HG03196 (cell line): Measurements from ENCODE around the gene FAM131C.

Experiments used
- ATAC-seq: cut with Tn5 transposase; IDR thresholded peaks from one replicate; pipeline ENCODE4 v1.9.1; 2021; ENCODE audit not compliant: unreplicated experiment

FAM131C gene

DNA sequence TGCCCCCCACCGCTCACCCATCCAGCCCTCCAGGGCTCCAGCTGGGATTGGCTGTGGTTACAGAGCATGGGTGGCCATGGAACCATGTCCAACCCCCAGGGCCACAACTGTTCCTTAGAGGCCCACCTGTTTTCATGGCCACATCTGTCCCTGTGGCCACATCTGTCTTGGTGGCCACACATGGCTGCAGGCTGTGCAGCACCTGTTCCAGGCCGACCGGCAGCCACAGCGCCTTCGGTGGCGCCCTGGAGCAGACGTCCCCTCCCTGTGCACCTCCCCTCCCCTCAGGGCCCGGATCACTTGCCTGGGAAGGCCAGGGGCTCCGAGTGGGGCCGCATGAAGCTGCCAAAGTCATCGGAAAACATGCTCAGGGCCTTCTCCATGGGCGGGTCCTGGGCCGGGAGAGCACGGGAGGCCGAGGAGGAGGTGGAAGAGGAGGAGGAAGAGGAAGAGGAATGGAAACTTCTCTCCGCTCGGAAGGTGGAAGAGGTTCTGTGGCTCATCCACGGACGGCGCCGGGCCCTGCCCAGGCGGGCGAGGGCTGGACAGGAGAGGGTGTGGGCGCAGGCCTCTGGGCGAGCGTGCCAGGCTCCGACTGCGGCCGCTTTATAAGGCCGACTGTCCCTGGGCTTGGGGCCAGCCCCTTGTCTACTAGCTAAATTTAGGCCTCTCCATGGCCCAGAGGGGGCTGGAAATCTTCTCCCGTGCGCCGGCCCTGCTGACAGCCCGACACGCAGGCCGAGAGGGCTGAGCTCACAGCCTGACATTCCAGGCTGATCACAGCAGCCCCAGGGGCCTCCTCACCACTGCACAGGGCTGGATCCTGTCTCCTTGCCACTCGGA lies 55.8 kb downstream of the FAM131C start, which contains the start of gene HSPB7:
Gene HSPB7 (minus strand): TSS at position 583 of the 843 bp plus-strand sequence. CDS start 80 bp downstream, at position 503.
- no peak for ATAC-seq

DNA sequence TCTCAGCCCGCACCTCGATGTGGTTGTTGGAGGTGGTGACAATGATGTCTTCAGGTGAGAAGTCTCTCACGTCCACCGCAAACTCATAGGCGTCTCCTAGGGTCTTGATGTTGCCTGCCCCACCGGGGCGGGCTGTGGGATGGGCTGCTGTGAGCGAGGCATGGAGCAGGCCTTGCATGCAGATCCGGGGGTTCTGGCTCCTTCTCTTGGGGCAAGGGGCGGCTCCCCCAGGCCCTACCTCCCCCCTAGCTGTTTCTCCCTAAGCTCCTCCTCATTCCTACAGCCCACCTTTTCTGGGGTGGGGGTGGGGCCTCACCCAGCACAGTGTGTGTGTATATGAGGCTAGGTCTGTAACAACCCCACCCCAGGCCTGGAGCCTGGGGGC lies 56.4 kb downstream of the FAM131C start:
- no peak for ATAC-seq

GRCh38 chr1:16015960-16016901 lies 57.2 kb downstream of the FAM131C start:
- ATAC-seq = no peak

- no peak for ATAC-seq
These were observed 58.0 kb downstream of the FAM131C start for GRCh38 chr1:16015491-16015890.

GRCh38 chr1:16014509-16015482 lies 58.7 kb downstream of the FAM131C start:
- ATAC-seq = no peak

DNA sequence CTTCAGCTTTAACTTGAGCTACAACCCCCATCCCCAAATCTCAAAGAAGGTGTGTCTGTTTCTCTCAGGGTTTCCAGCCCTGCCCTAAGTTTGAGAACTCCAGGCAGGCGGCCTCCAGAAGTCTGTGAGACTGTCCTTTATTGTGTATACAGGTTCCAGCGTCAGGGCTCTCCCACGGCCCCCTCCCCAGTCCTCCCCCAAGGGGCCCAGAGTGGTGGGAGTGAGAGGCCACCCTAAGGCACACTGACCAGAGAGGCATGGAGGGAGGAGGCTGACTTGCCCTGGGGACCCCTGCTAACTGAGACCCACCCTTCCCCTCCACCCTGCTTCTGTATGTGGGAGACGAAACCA lies 59.6 kb downstream of the FAM131C start:
- no peak for ATAC-seq

DNA sequence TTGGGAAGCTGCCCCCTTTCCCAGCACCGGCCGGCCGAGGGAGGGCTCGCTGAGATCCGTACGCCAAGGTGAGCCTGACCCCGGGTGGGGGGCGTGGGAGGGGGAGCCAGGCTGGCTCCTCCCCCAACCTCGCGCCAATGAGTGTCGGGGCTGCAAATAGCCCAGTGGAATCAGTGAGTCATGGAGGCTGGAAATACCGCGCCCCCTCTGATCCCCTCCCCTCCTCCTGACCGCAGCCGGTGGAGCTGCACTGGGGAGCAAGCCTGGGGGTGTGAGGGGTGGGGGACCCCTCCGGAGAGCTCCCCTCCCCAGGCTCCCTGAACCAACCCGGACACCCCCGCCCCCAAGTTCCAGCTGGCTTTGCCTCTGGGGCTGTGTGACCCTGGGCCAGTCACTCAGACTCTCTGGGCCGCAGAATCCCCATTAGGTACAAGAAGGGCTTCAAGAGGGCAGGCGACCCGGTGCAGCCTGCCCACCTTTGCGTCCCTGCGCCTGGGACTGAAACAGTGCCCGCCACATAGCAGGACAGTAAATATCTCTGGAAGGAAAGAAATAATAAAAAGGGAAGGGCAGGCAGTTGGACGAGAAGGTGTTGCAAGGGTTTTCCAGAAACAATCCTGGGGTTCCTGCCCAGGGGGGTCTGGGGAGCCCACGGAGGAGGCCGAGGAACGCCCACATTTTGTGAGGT lies 60.1 kb downstream of the FAM131C start:
- ATAC-seq = no peak

DNA sequence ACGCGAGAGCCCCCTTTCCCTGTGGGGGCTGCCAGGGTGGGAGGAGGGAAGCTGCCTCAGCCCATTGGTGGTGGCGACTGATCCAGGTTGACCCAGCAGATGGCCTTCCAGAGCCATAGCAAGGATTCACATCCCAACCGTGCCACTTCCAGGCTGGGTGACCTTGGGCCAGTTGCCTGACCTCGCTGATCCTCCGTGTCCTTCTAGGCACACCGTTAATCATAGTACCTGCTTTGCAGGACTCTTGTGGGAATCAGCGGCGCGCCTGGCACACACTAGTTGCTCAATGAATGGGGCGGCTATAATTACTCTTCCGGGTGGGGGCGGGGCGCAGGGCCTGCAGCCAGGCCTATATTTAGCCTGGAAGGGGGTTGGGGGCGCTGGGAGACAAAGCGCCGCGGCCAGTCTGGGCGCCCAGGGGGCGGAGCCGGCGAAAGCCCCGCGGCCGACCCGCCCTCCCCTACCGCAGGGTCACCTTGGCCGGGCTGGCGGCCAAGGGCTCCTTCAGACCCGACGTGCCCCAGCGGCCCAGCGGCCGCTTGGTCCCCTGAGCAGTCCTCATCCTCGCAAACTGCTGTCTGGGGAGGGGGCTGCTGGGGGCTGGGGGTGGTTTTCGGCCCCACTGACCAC lies 60.7 kb downstream of the FAM131C start:
- ATAC-seq = no peak

DNA sequence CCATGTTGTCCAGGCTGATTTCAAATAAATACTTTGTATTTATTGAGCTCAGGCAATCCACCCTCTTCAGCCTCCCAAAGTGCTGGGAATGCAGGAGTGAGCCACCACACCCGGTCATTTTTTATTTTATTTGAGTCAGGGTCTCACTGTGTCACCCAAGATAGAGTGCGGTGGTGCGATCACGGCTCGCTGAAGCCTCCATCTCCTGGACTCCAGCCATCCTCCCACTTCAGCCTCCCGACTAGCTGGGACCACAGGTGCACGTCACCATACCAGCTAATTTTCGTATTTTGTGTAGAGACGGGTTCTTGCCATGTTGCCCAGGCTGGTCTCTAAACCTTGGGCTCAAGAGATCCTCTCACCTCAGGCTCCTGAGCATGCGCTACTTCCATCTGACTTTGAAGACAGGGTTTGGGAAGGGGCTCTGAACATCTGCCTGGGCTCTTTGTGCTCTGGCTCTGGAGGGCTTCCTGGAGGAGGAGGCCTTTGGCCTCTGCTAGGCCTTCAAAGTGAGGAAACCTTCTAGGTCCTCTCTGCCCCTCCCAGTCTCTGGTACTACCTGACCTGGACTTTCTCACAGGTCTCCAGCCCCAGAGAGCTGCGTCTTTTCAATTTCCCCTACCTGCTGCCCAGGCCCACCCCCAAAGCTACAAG lies 61.4 kb downstream of the FAM131C start:
- no peak for ATAC-seq

- no peak for ATAC-seq
These were observed 62.6 kb downstream of the FAM131C start for GRCh38 chr1:16010837-16011236.

- no peak for ATAC-seq
These were observed 63.8 kb downstream of the FAM131C start for GRCh38 chr1:16009678-16010077.

GRCh38 chr1:16009030-16009460 lies 64.4 kb downstream of the FAM131C start:
- ATAC-seq = no peak
